ENCODE results near the gene ELP4.
"Not testable (repeated sequence)": the region's sequence is repeated elsewhere in the genome, so short reads cannot be mapped to it uniquely, and the experiment has no call there.

Gene ELP4

GRCh38 chr11:31680770-31681169, 171.2 kb downstream of the ELP4 start:
- H3K4me3 ChIP-seq (ENCODE audit: low read length): no peak overlapping the region
- no peak for DNase-seq (ENCODE audit: low read depth, low spot score)

- H3K4me3 ChIP-seq (ENCODE audit: low read length): no peak overlapping the region
- DNase-seq (ENCODE audit: low read depth, low spot score): no peak
Measured at GRCh38 chr11:31687256-31687655, 177.7 kb downstream of the ELP4 start.

GRCh38 chr11:31687861-31688260, 178.3 kb downstream of the ELP4 start:
- no peak overlapping the region for H3K4me3 ChIP-seq (ENCODE audit: low read length)
- DNase-seq (ENCODE audit: low read depth, low spot score): no peak

GRCh38 chr11:31689559-31689958, 180.0 kb downstream of the ELP4 start:
- DNase-seq (ENCODE audit: low read depth, low spot score): no peak
- H3K4me3 ChIP-seq (ENCODE audit: low read length): no peak overlapping the region

GRCh38 chr11:31690041-31690440, 180.5 kb downstream of the ELP4 start:
- no peak overlapping the region for H3K4me3 ChIP-seq (ENCODE audit: low read length)
- DNase-seq (ENCODE audit: low read depth, low spot score): no peak

GRCh38 chr11:31690516-31690915, 180.9 kb downstream of the ELP4 start:
- DNase-seq (ENCODE audit: low read depth, low spot score): no peak
- no peak overlapping the region for H3K4me3 ChIP-seq (ENCODE audit: low read length)

GRCh38 chr11:31692466-31692865, 182.9 kb downstream of the ELP4 start:
- DNase-seq (ENCODE audit: low read depth, low spot score): no peak
- H3K4me3 ChIP-seq (ENCODE audit: low read length): no peak overlapping the region

- H3K4me3 ChIP-seq (ENCODE audit: low read length); DNase-seq (ENCODE audit: low read depth, low spot score): not testable (repeated sequence)
Measured at GRCh38 chr11:31697049-31697448, 187.5 kb downstream of the ELP4 start.

GRCh38 chr11:31699066-31699465, 189.5 kb downstream of the ELP4 start:
- DNase-seq (ENCODE audit: low read depth, low spot score): no peak
- H3K4me3 ChIP-seq (ENCODE audit: low read length): no peak overlapping the region

- DNase-seq (ENCODE audit: low read depth, low spot score): no peak
- no peak overlapping the region for H3K4me3 ChIP-seq (ENCODE audit: low read length)
Measured at GRCh38 chr11:31702966-31703365, 193.4 kb downstream of the ELP4 start.

- H3K4me3 ChIP-seq (ENCODE audit: low read length): no peak overlapping the region
- DNase-seq (ENCODE audit: low read depth, low spot score): no peak
Measured at GRCh38 chr11:31706357-31706756, 196.8 kb downstream of the ELP4 start.

GRCh38 chr11:31711137-31711536, 201.6 kb downstream of the ELP4 start:
- no peak overlapping the region for H3K4me3 ChIP-seq (ENCODE audit: low read length)
- DNase-seq (ENCODE audit: low read depth, low spot score): no peak

- no peak overlapping the region for H3K4me3 ChIP-seq (ENCODE audit: low read length)
- DNase-seq (ENCODE audit: low read depth, low spot score): no peak
Measured at GRCh38 chr11:31712851-31713250, 203.3 kb downstream of the ELP4 start.

- H3K4me3 ChIP-seq (ENCODE audit: low read length): no peak overlapping the region
- DNase-seq (ENCODE audit: low read depth, low spot score): no peak
Measured at GRCh38 chr11:31714840-31715239, 205.3 kb downstream of the ELP4 start.

- H3K4me3 ChIP-seq (ENCODE audit: low read length): no peak overlapping the region
- no peak for DNase-seq (ENCODE audit: low read depth, low spot score)
Measured at GRCh38 chr11:31720225-31720624, 210.7 kb downstream of the ELP4 start.

GRCh38 chr11:31720671-31721365, 211.3 kb downstream of the ELP4 start:
- H3K4me3 ChIP-seq (ENCODE audit: low read length): no peak overlapping the region
- no peak for DNase-seq (ENCODE audit: low read depth, low spot score)

GRCh38 chr11:31722754-31723153, 213.2 kb downstream of the ELP4 start:
- no peak overlapping the region for H3K4me3 ChIP-seq (ENCODE audit: low read length)
- DNase-seq (ENCODE audit: low read depth, low spot score): no peak

GRCh38 chr11:31725176-31725575, 215.6 kb downstream of the ELP4 start:
- no peak for DNase-seq (ENCODE audit: low read depth, low spot score)

GRCh38 chr11:31728432-31728831, 218.9 kb downstream of the ELP4 start:
- no peak for DNase-seq (ENCODE audit: low read depth, low spot score)
- no peak overlapping the region for H3K4me3 ChIP-seq (ENCODE audit: low read length)

More at GRCh38 chr11:31725176-31725575, 215.6 kb downstream of the ELP4 start:
- H3K4me3 ChIP-seq (ENCODE audit: low read length): no peak overlapping the region

GRCh38 chr11:31740131-31740530, 230.6 kb downstream of the ELP4 start:
- DNase-seq (ENCODE audit: low read depth, low spot score): no peak
- no peak overlapping the region for H3K4me3 ChIP-seq (ENCODE audit: low read length)

GRCh38 chr11:31740731-31741368, 231.3 kb downstream of the ELP4 start:
- not testable (repeated sequence) for DNase-seq (ENCODE audit: low read depth, low spot score); H3K4me3 ChIP-seq (ENCODE audit: low read length)
